GM19395 (cell line): ENCODE data around the gene TLDC2.
"Not testable (repeated sequence)": the region's sequence is repeated elsewhere in the genome, so short reads cannot be mapped to it uniquely, and the experiment has no call there.

Experiments
- ATAC-seq: cut with Tn5 transposase; IDR thresholded peaks from one replicate; pipeline ENCODE4 v1.9.1; 2021; ENCODE audit warnings: mild to moderate bottlenecking, moderate library complexity; ENCODE audit not compliant: unreplicated experiment

Gene TLDC2

DNA sequence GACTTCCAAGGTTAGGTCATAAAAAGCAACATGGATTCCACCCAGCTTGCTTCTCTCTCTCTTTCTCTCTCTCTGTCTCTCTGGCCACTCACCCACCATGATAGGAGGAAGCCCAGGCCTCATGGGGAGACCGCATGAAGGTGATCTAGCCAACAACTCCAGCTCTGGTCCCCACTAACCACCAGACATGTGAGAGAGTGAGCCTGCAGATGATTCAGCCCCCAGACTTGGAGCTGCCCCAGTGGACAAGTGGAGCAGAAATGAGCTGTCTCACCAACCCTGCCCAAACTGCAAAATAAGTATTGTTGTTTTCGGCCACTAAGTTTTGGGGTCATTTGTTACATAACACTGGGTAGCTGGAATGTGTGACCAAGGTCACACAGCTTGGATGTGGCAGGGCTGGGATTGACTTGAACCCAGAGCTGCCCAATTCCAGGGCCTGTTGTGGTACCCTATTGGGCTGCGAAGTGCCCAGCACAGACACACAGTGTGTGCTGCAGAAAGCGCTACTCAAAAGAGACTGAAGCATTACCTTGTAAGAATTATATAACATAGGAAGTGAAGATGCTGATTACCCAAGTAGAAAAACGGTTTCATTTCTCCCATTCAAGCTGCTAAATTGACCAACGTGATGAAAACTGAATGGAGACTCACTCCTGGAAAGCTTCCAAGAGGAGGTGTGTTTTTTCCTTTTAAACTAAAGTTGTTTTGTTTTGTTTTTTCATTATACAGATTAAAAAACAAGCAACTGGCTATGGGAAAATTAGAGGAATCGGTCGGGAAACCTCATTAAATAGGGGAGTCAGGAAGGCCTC is 9.1 kb upstream of the TLDC2 start:
- no peak for ATAC-seq

- ATAC-seq = no peak
Measured at GRCh38 chr20:36871640-36872570, 4.0 kb upstream of the TLDC2 start.

DNA sequence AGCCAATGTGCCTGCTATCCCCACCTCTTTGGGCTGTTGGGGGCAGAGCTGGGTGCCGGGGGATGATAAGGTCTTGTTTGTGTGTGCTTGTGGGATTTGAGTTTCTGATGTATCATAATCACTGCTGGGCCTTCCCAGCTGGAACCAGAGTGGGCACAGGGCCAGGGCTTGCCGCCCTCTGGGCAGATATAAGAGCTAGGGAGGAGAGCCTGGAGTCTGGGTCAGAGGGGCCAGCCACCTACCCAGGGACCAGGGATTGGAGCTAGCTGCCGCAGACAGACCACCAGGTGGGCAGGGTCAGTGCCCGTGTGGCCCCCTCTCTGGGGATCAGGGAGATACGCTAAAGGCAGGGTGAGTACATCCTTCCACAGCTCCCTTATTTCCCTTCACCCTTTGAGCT is 3.1 kb upstream of the TLDC2 start:
- no peak for ATAC-seq

GRCh38 chr20:36873498-36874189 is 2.3 kb upstream of the TLDC2 start:
- no peak for ATAC-seq

GRCh38 chr20:36875093-36875492 is 845 bp upstream of the TLDC2 start:
- ATAC-seq = not testable (repeated sequence)

DNA sequence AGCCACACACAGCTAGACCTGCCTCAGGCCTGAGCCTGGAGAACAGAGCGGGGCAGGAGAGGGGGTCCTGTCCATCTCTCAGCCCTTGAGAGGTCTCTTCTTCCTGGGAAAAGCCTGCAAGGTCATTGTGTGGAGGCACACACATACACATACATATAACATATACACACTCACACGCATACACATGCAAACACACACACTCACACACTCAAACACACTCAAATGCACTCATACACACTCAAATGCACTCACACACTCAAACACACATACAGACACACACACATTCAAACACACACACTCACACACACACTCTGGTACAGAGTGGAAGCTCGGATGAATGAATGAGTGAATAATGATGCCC is 515 bp downstream of the TLDC2 start:
- ATAC-seq = no peak

- ATAC-seq = no peak
Measured at GRCh38 chr20:36878941-36879340, 3.0 kb downstream of the TLDC2 start.

DNA sequence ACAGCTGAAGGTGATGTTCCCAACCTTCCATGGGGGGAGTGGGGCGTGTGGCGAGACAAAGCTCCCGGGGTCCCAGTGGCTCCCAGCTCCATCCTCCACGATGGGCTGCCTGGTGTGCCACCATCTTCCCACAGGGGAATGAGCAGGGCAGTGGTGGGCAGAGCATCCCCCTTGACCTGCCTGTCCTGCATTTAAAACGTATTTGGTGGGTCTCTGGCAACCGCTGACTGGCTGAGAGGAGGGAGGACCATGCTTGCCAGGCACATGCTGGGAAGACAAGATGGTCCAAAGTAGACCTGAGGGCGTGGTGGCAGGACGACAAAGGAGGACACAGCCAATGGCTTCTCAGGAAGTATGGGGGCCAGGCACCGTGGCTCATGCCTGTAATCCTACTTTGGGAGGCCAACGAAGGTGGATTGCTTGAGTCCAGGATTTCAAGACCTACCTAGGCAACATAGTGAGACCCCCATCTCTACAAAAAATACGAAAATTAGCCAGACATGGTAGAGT is 4.9 kb downstream of the TLDC2 start:
- ATAC-seq = no peak

DNA sequence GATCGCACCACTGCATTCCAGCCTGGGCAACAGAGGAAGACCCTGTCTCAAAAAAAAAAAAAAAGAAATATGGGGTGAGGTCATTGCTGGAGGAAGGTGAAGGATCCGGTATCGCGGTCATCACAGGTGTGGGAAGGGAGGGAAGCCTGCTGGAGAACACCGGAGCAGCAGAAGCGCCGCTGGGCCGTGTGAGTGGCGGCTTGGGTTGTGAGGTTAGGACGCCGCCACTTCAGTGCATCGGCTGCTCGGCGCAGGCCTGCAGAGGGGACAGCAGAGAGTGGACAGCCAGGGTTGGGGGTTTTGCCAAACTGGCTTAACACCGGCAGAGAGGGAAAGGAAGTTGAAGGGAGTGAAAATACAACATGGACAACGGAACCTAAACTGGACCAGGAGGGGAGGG is 5.4 kb downstream of the TLDC2 start:
- ATAC-seq = no peak

DNA sequence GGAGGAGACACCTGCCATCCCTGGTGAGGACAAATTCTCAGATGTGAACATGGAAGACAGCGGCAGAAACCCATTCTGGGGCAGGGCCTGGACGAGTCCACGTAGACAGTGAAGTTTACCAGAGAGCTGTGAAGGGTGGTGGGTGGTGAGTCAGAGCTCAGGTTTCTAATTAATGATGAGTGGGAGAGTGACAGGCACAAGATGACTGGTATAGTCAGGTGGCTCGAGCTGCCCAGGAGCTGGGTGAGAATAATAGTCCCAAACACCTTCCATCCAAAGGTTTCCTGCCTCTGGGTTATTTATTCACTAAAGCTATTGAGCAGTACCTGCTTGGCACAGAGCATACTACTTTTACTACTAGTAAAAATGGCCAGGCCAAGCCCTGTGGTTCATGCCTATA is 6.0 kb downstream of the TLDC2 start:
- no peak for ATAC-seq

DNA sequence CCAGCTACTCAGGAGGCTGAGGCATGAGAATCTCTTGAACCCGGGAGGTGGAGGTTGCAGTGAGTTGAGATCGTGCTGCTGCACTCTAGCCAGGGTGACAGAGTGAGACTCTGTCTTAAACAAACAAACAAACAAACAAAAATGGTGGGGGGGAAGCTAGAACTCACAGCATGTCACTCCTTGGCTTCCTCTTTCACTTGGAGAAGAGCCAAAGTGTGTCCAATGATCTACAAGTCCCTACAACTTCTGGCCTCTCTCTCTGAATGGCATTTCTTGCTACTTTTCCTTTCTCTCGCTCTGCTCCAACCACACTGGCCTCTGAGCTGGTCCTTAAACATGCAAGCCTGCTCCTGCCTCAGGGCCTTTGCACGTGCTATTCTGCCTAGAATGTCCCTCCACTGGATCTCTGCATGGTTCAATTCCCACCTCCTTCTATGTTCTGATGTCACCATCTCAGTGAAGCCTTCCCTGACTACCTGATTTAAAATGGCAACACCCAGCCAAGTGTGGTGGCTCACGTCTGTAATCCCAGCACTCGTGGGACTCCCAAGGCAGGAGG is 8.1 kb downstream of the TLDC2 start:
- ATAC-seq = no peak

DNA sequence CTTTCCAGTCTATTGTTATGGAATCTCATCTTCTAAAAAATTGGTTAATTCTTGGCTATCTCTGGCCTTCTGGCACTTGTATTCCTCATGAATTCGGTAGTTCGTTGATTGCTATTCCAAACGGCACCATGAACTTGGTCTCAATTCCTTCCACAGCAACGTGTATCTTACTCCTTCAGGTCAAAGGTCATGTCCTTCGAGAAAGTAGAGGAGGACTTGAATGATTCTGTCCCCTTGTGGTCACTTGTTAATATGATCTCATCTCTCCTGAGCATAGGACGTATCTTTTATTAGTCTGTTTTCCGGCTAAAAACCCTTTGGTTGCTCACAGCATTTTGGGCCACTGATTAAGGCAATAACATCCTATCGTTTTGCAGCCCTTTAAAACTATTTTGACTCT is 9.4 kb downstream of the TLDC2 start:
- ATAC-seq = no peak

DNA sequence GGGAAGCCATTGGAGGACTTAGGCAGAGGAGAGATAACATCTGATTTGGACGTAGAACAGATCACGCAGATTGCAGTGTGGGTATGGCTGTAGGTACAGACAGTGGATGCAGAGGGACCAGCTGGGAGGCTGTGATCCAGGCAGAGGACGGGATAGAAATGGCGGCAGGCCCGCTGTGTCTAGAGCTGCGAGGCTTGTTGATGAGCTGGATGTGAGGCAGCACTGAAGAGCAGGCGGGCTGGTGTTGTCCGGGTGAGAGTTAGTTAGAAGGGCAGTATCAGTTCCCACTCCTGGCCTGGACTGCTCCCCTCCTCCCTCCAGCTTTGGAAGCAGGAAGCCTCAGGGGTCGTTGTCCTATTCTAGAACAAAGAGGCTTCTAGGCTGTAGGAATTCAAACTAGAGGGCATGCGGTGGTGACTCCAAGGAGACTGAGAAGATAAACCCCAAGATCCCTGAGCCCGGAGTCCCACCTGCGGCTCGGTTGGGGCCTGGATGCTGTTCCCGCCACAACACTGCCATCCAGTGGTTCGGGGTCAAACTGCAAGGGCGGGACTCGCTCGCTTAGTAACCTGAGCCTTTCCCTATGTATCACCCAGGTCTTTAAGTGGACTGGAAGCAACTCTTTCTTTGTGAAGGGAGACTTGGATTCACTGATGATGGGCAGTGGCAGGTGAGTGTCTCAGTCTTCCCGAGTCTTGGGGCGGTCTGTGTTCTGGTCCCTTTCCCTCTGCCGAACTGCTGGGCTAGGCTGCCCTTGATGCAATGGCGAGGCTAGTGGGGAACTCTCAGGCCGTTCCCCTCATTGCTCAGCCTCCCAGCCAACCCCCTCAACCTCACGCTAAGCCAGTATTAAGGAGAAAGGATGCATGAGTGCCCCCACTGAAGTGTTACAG is 11.2 kb downstream of the TLDC2 start:
- ATAC-seq = no peak

- no peak for ATAC-seq
Measured at GRCh38 chr20:36887752-36888090, 11.8 kb downstream of the TLDC2 start.

DNA sequence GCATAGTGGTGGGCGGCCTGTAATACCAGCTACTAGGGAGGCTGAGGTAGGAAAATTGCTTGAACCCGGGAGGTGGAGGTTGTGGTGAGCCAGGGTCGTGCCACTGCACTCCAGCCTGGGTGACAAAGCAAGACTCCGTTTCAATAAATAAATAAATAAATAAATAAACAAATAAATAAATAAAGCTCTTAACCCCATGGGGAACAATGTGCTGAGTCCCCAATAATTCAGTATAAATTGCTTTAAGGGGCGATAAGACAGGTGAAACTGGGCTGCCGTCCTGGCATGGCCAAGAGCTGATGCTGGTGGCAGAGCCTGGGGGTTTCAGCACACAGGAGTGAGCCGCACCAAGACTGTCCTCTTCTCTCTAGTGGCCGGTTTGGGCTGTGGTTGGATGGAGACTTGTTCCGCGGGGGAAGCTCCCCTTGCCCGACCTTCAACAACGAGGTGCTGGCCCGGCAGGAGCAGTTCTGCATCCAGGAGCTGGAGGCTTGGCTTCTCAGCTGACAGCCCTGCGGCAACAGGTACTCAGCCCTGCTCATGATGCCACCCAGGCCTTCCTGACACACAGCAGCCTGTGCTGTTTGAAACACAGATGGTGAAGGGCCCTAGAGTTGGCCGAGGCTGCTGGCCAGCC is 13.1 kb downstream of the TLDC2 start:
- no peak for ATAC-seq

- ATAC-seq = no peak
Measured at GRCh38 chr20:36890586-36890985, 14.6 kb downstream of the TLDC2 start.

- ATAC-seq = no peak
Measured at GRCh38 chr20:36891211-36891610, 15.3 kb downstream of the TLDC2 start.

GRCh38 chr20:36893801-36894200 is 17.9 kb downstream of the TLDC2 start:
- ATAC-seq = no peak

DNA sequence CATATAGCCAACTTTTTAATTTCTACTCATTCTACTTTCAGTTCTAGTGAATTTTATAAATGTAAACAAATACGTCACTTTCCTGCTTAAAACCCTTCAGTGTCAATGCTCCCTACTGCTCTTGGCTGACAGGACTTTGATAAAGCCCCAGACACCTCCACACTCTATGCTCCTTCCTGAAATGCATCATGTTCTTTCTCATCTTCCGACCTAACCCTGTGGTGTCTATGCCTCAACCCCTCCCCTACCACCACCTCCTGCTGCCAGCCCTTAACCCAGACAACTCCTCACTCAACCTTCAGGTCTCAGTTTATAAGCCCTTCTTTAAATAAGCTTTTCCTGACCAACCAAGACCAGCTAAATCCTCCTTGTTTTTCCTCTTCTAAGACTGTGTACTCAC is 19.1 kb downstream of the TLDC2 start:
- no peak for ATAC-seq

GRCh38 chr20:36904690-36905089 is 28.8 kb downstream of the TLDC2 start:
- ATAC-seq = no peak
